GM12873 (cell line): Measurements from ENCODE around the gene MARCHF4.

Source experiments
- TF ChIP-seq, protein P1 (sequence below): IDR thresholded peaks from 2 replicates; pipeline ENCODE4 v1.5.1; 2012; ENCODE audit warnings: low read depth, mild to moderate bottlenecking, moderate library complexity, low read length, control low read depth; ENCODE audit not compliant: insufficient read depth; ENCODE audit errors: missing control alignments

Gene MARCHF4

DNA sequence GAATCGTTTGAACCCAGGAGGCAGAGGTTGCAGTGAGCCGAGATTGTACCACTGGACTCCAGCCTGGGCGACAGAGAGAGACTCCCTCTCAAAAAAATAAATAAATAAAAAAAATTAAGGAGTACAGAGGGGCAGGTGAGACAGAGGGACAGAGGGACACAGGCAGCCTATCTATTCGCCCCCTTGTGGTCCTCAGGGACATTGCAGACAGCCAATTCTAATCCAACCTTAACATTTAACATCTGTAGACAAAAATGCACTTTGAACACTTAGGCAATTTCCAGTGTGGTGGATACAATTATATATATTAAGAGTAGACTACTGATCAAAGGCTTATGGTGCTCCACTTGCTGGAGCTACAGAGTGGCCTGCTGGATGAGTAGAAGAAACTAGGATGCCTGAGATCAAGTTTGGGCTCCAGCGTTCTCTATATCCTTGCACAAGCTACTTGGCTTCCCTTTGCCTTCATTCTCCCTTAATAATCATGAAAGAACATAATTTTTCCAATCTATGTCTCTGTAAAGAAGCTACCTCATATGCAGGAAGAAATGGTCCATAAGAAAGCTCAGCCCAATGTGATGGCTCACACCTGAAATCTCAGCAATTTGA lies 31.8 kb upstream of the MARCHF4 start:
- TF ChIP-seq, protein P1, sequence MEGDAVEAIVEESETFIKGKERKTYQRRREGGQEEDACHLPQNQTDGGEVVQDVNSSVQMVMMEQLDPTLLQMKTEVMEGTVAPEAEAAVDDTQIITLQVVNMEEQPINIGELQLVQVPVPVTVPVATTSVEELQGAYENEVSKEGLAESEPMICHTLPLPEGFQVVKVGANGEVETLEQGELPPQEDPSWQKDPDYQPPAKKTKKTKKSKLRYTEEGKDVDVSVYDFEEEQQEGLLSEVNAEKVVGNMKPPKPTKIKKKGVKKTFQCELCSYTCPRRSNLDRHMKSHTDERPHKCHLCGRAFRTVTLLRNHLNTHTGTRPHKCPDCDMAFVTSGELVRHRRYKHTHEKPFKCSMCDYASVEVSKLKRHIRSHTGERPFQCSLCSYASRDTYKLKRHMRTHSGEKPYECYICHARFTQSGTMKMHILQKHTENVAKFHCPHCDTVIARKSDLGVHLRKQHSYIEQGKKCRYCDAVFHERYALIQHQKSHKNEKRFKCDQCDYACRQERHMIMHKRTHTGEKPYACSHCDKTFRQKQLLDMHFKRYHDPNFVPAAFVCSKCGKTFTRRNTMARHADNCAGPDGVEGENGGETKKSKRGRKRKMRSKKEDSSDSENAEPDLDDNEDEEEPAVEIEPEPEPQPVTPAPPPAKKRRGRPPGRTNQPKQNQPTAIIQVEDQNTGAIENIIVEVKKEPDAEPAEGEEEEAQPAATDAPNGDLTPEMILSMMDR: peak; percentile 87

DNA sequence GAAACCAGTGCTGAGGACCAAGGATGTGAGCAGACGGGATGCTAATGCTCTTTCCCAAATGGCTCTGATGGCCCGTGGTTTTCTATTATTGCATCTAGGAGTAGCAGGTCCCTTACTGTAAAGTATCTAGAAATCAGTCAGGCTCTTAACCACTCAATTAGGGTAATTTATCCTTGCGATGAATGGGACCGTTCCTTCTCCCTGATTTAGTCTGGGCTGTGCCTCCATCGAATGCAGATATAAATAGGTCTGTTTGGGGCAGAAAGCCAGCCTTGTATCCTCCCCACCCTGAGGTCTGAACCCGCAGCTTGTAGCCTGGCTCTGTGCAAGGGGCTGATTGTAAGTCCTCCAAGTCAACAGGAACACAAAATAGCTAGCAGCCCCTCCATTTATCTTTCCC lies 30.5 kb upstream of the MARCHF4 start:
- TF ChIP-seq, protein P1: no peak

DNA sequence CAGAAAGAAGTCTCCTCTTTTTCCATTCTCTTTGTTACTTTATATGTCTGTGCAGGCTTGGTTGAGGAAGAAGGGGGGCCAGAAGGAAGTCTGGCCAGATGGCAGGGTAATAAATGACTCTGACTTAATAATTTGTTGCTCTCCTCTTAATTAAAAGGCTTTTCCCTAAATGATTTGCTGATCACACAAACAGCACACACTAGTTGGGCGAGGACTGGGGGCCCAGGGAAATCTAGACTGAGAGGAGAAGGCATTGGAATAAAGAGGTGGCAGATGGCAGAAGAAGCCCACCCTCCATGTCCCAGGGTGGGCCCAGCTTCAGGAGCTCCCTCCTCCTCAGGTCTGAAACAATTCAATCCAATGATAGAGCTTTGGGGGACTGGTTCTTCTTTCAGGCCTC lies 27.3 kb upstream of the MARCHF4 start:
- TF ChIP-seq, protein P1: no peak

DNA sequence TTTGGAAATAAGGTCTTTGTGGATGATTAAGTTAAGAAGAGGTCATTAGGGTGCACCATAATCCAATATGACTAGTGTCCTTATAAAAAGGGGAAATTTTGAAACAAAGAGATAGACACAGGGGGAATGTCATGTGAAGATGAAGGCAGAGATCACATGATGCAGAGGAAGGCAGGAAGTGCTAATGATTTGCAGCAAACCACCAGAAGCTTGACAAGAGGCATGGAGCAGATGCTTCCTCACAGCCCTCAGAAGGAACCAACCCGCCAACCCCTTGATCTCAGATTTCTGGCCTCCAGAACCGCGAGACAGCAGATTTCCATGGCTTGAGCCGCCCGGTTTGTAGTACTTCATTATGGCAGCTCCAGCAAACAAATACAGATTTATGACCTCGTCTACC lies 22.6 kb upstream of the MARCHF4 start:
- TF ChIP-seq, protein P1: no peak

DNA sequence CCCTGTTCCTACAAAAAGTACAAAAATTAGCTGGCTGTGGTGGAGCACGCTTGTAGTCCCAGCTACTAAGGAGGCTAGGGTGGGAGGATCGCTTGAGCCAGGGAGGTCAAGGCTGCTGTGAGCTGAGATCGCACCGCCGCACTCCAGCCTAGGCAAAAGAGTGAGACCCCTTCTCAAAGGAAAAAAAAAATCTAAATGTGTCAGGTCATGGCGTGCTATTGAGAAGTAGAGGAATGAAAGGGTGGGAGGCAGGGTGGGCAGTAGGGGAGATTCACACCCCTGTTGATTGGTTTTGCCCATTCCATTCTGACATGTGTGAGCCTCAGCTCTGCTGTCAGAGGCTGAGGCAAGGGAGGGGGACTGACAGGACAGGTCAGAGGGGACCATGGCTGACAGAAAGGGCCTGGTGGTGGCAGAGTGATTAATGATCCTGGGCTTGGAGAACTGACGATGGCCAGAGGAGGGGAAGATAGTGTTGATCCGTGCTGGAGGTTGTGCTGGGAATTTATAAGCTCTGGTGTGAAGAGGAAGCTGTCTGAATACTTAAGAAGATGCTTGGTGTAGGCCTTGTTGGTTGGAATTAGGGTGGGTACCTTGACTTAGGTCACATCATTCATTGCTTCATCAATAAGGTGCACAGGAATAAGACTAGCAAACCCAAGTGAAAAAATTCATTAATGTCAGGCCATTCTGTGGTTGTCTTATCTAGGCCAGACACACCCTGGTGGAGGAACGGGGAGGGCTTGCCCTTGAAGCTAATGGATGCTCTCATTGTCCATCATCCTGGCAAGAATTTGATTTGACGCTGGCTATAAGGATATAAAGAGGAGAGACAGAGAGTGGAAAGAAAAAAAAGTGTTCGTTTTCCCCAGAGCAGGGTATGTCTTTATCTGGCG lies 20.9 kb upstream of the MARCHF4 start:
- TF ChIP-seq, protein P1: no peak

DNA sequence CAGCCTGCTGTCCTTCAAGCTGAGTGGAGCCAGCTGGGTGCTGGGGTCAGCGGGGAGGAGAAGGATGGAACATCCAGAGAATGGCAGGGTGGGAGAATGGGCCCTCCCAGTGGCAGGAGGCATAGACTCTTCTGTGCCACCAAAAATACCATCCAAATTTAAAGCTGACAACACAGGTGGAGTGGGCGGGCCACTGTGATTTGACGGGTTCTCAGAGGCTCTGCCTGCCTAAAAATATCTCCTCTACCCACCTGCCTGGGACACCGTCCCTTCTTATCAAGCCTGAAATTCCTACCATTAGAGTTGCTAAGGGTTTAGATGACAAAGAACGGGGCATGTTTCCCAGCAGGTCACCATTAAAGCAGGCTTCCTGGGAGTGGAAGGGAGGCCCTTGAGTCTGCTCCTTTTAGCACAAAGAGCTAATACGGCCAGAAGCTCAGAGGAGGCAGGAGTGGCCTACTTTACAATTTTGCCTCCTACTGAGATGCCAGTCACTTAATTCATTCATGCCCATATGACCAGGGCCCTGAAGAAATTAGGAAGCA lies 19.8 kb upstream of the MARCHF4 start:
- TF ChIP-seq, protein P1: no peak

DNA sequence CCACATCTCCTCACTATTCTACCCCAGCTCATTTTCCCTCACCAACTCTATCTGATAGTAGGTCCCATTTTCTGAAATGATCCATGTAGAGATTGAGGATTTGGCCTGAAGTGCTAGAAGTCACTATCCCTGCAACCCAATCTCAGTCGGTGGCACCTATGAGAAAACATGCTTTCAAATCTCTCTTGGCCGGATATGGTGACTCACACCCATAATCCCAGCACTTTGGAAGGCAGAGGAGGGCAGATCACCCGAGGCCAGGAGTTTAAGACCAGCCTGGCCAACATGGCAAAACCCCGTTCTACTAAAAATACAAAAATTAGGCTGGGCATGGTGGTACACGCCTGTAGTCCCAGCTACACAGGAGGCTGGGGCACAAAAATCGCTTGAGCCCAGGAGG lies 19.1 kb upstream of the MARCHF4 start:
- TF ChIP-seq, protein P1: no peak
